Testis (tissue), 3 donors: ENCODE measurements around the gene ZNF654. TPM values are rescaled to one million over a fixed set of nuclear protein-coding genes. Genes with fewer than 3 reads are reported as not detected.

Source experiments
- DNase-seq: peaks from one replicate; pipeline ENCODE4 v3.0.0-alpha.2; 2019
- H3K27ac ChIP-seq, 2 donors: fragments of 200-600 bp; sonication (generic); one replicate each; pipeline ENCODE4 v1.5.1; 2019
- H3K27me3 ChIP-seq: fragments of 200-600 bp; sonication (generic); one replicate; pipeline ENCODE4 v1.5.1; 2019
- H3K36me3 ChIP-seq: fragments of 200-600 bp; sonication (generic); one replicate; pipeline ENCODE4 v1.5.1; 2017; ENCODE audit warnings: low read depth; ENCODE audit errors: missing control alignments
- H3K4me1 ChIP-seq: fragments of 200-600 bp; sonication (generic); one replicate; pipeline ENCODE4 v1.5.1; 2019
- H3K4me3 ChIP-seq, 2 donors: fragments of 200-600 bp; sonication (generic); one replicate each; pipeline ENCODE4 v1.5.1; 2017 to 2019
- H3K9me3 ChIP-seq: fragments of 200-600 bp; sonication (generic); one replicate; pipeline ENCODE4 v1.5.1; 2017
- CTCF ChIP-seq, 3 experiments: fragments of 450-650 bp in 2 of 3; fragments of 200-600 bp in 1 of 3; sonication (generic) in 1 of 3; IDR thresholded peaks; one replicate each; pipeline ENCODE4 v1.5.1; 2016 to 2019; ENCODE audit warnings: antibody characterized with exemption in 3 of 3, mild to moderate bottlenecking in 2 of 3, moderate library complexity in 1 of 3
- POLR2A ChIP-seq: fragments of 450-650 bp; IDR thresholded peaks from one replicate; pipeline ENCODE4 v1.6.1; 2017; ENCODE audit warnings: antibody characterized with exemption, mild to moderate bottlenecking, moderate library complexity
- WGBS, 2 donors: methylation state at CpG; one replicate each; pipeline ENCODE4 v1.1.5; 2018; 5-methylcytosine and 5-hydroxymethylcytosine counted together
- intact Hi-C: fragments of 100-400 bp; cut with DNase I; formaldehyde crosslinking; loops from one replicate; pipeline ENCODE4 v1.15.1; 2023; ENCODE audit warnings: low total_unique reads
- polyA plus RNA-seq: library from polyadenylated mRNA; stranded (reverse); fragments of 350-450 nt; fragmentation: Illumina TruSeq; extraction: RNeasy Lipid Tissue Mini Kit (QIAGEN cat#74804); gene quantifications from one replicate; pipeline ENCODE4 v1.2.3, GENCODE V29; 2014; ENCODE audit warnings: low read depth, low replicate concordance; ENCODE audit not compliant: insufficient read depth
- total RNA-seq, 2 donors: library from RNA; depleted of rRNA; stranded (reverse); fragments of >200 nt; gene quantifications; one replicate each; pipeline ENCODE4 v1.2.3, GENCODE V29; 2016

ZNF654 gene
- total and polyA plus RNA-seq, 3 donors from 2014 or later, result 11.3 to 19.6 (median 17.0) TPM

DNA sequence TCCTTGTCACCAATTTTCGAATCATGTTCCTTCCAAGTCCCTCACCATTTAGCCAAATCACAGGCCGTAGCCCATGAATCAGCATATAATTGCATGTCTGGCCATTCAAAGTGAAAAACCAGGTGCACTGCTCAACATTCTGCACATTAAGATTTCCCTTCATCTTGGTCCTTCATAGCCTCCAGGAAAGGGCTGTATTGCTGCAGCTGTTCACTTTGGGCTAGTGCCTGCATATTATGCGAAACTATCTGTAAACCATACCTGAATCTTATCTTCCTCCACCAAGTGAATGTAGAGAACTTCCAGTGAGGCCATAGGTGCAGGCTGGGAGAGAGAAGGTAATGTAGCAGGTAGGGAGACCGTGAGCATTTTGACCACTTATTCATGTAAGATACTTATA lies 18.5 kb upstream of the ZNF654 start:
- H3K36me3 ChIP-seq, result no peaks in the 10 kb centered on the region
- no peaks in the 10 kb centered on the region for H3K4me1 ChIP-seq
- no peak overlapping the region for H3K4me3 ChIP-seq
- no peaks in the 10 kb centered on the region for H3K27me3 ChIP-seq
- TF ChIP-seq POLR2A, result no peak
- no peak for TF ChIP-seq CTCF (IDR thresholded peaks at IDR 0.05)
- 93% methylated on average over 4 of the region's 4 CpGs for WGBS, 2 donors
- no peaks in the 10 kb centered on the region for H3K9me3 ChIP-seq
- no peak overlapping the region for H3K27ac ChIP-seq
- no peak for DNase-seq
- intact Hi-C loops, result no loop called here

GRCh38 chr3:88041005-88041404 lies 18.1 kb upstream of the ZNF654 start:
- 97% methylated on average over 3 of the region's 3 CpGs for WGBS, 2 donors
- DNase-seq, result no peak
- Histone ChIP-seq H3K4me3 (no peak overlapping the region), H3K36me3 (no peaks in the 10 kb centered on the region), H3K4me1 (no peaks in the 10 kb centered on the region), H3K27me3 (no peaks in the 10 kb centered on the region), H3K27ac (no peak overlapping the region), H3K9me3 (no peaks in the 10 kb centered on the region)
- TF ChIP-seq POLR2A (no peak), CTCF (IDR thresholded peaks at IDR 0.05) (no peak)
- intact Hi-C loops, result no loop called here

DNA sequence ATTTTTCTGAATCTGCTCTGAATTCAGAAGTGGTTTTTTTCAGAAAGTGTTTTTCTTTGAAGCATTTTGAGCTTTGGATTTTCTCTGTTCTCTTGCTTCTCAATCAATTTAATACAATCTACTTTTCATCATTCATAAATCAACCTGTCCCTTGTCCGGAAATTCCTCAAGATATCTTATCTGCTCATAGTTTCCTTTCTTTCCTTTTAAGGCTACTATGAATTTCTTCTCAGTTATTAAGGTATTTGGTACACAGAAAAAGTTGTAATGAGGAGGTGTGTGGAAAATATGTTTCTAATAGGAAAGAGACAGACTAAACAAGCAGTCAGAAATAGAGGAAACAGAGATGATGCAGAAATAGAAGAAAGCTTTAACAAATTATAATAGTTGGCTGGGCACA lies 14.6 kb upstream of the ZNF654 start:
- no peak for DNase-seq
- Histone ChIP-seq H3K9me3 (no peaks in the 10 kb centered on the region), H3K36me3 (no peaks in the 10 kb centered on the region), H3K4me1 (no peaks in the 10 kb centered on the region), H3K27ac (no peak overlapping the region), H3K27me3 (no peaks in the 10 kb centered on the region), H3K4me3 (no peak overlapping the region)
- TF ChIP-seq CTCF (IDR thresholded peaks at IDR 0.05) (no peak), POLR2A (no peak)
- intact Hi-C loops, result no loop called here
- 31 to 41% methylated on average over 1 of the region's 1 CpG for WGBS, 2 donors

- 82 to 86% methylated on average over 5 of the region's 5 CpGs for WGBS, 2 donors
- DNase-seq, result no peak
- no peak for TF ChIP-seq POLR2A
- TF ChIP-seq CTCF (IDR thresholded peaks at IDR 0.05), result no peak
Measured at GRCh38 chr3:88046766-88047165, 12.3 kb upstream of the ZNF654 start.

DNA sequence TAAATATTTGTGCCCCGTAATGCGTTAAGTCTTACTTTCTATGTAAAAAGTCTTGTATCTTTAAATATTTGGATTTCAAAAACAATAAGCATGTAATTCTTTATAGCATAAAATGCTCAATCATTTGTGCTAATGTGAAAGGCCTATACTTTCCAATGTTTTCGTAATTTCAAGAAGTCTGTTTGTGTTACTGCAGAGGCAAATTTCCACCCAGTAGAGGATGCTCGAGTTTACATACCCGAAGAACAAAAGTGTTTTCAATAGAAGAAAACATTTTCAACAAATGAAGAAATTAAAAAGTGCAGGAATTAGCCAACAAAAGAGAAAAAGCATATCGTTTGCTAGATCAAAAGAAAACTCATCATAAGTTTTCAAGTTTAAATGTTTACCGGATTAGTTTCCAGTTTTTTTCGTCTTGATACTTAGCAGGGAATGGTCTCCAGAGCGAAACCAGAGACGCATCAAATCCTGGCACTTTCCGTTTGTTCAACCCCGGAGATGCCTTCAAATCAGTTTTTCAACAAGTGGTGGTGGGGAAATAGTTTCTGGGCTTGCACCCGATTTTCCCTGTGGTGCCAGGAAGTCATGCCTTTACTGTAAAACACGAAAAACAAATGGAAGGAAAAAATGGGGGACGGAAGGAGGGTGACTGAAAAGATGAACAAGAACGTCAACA lies 1.3 kb upstream of the ZNF654 start:
- intact Hi-C loops, result no loop called here
- Histone ChIP-seq H3K27ac (peak overlapping the region; percentile 97 to 98), H3K4me3 (peak overlapping the region; percentile 85 to 100), H3K36me3 (no peaks in the 10 kb centered on the region), H3K4me1 (peaks cover 18% of the 10 kb centered on the region), H3K9me3 (no peaks in the 10 kb centered on the region), H3K27me3 (no peaks in the 10 kb centered on the region)
- peak; percentile 16 for DNase-seq
- TF ChIP-seq POLR2A (no peak), CTCF (IDR thresholded peaks at IDR 0.05) (no peak)
- 7 to 9% methylated on average over 16 of the region's 16 CpGs for WGBS, 2 donors

More at GRCh38 chr3:88046766-88047165, 12.3 kb upstream of the ZNF654 start:
- Histone ChIP-seq H3K27ac (no peak overlapping the region), H3K27me3 (no peaks in the 10 kb centered on the region), H3K36me3 (no peaks in the 10 kb centered on the region), H3K9me3 (no peaks in the 10 kb centered on the region), H3K4me3 (no peak overlapping the region), H3K4me1 (no peaks in the 10 kb centered on the region)
- intact Hi-C loops, result no loop called here
